Thoracic aorta (tissue), 2 donors: ENCODE results near the gene SUCLG1. TPM values are rescaled to one million over a fixed set of nuclear protein-coding genes. Genes with fewer than 3 reads are reported as not detected.

Experiments
- ATAC-seq: fragments of 150-250 bp; one replicate; pipeline ENCODE4 v1.8.0; 2017; ENCODE audit warnings: low read depth; ENCODE audit not compliant: insufficient number of reproducible peaks, low FRiP score
- DNase-seq: peaks from one replicate; pipeline ENCODE4 v3.0.0-alpha.2; 2020; ENCODE audit warnings: low spot score
- H3K27ac ChIP-seq, 2 donors: fragments of 200-600 bp; sonication (generic); 1 replicate in 1 of 2; 2 replicates in 1 of 2; pipeline ENCODE4 v1.5.1; 2016; ENCODE audit warnings: mild to moderate bottlenecking in 2 of 2, moderate library complexity in 2 of 2
- H3K27me3 ChIP-seq: fragments of 200-600 bp; sonication (generic); replicated peaks from 2 replicates; pipeline ENCODE4 v1.6.0; 2016; ENCODE audit warnings: mild to moderate bottlenecking; ENCODE audit not compliant: insufficient read depth
- H3K36me3 ChIP-seq: fragments of 200-600 bp; sonication (generic); one replicate; pipeline ENCODE4 v1.5.1; 2016
- H3K4me1 ChIP-seq, 2 donors: fragments of 200-600 bp; sonication (generic); 1 replicate in 1 of 2; 2 replicates in 1 of 2; pipeline versions ENCODE4 v1.5.1 to v1.6.0; 2016; ENCODE audit warnings: low read depth in 2 of 2, mild to moderate bottlenecking in 1 of 2; ENCODE audit not compliant: control insufficient read depth in 1 of 2
- H3K4me3 ChIP-seq: fragments of 200-600 bp; sonication (generic); 2 replicates; pipeline ENCODE4 v1.5.1; 2016; ENCODE audit warnings: mild to moderate bottlenecking
- H3K9me3 ChIP-seq: fragments of 200-600 bp; sonication (generic); 2 replicates; pipeline ENCODE4 v1.5.1; 2016
- total RNA-seq, 2 donors: library from RNA; depleted of rRNA; stranded (reverse); fragments of >200 nt; gene quantifications; one replicate each; pipeline versions ENCODE4 v1.1.0 to v1.2.3, GENCODE V29; 2016
- TF ChIP-seq, protein P1 (sequence below): fragments of 200-600 bp; sonication (generic); IDR thresholded peaks from one replicate; pipeline ENCODE4 v1.5.1; 2019; ENCODE audit warnings: antibody characterized with exemption

The SUCLG1 gene
- total RNA-seq, 2 donors from 2014 or later = 34.3 to 50.6 TPM

DNA sequence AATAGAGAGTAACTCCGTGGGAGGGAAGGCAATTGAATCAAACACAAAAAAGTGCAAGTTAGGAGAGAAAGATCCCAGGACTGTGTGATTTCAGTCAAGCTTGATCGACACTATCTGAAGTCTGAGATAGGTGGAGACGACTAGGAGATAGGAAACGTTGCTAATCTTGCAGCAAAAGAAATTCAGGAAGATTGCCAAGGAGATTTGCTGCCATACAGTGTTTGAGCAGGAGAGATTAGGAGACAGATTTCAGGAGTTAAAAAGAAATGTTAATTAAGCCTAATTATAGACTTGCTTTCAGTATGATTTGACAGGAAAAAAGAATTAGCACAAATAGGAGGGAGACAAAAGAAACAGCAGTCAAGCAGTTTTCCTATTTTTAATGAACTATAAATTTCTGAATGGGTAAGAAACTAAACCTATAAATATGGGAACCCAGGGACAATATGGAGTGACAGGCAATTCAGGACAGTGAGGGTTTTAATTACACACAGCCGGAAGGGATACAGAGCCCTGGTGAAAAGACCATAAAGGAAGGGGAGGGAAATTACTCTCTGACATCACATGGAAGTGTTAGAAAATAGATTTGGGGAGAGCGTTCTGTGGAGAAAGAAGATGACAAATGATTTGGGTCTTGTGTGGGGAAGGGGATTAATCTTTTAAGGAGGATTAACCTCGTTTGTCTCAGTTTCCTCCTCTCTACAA, 72.6 kb downstream of the SUCLG1 start:
- ATAC-seq = no peak

GRCh38 chr2:84383271-84383670, 75.8 kb downstream of the SUCLG1 start:
- H3K27ac ChIP-seq = no peak overlapping the region
- no peaks in the 10 kb centered on the region for H3K27me3 ChIP-seq
- TF ChIP-seq, protein P1, sequence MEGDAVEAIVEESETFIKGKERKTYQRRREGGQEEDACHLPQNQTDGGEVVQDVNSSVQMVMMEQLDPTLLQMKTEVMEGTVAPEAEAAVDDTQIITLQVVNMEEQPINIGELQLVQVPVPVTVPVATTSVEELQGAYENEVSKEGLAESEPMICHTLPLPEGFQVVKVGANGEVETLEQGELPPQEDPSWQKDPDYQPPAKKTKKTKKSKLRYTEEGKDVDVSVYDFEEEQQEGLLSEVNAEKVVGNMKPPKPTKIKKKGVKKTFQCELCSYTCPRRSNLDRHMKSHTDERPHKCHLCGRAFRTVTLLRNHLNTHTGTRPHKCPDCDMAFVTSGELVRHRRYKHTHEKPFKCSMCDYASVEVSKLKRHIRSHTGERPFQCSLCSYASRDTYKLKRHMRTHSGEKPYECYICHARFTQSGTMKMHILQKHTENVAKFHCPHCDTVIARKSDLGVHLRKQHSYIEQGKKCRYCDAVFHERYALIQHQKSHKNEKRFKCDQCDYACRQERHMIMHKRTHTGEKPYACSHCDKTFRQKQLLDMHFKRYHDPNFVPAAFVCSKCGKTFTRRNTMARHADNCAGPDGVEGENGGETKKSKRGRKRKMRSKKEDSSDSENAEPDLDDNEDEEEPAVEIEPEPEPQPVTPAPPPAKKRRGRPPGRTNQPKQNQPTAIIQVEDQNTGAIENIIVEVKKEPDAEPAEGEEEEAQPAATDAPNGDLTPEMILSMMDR = no peak
- no peaks in the 10 kb centered on the region for H3K36me3 ChIP-seq
- H3K4me1 ChIP-seq = no peaks in the 10 kb centered on the region
- H3K4me3 ChIP-seq = no peak overlapping the region
- no peaks in the 10 kb centered on the region for H3K9me3 ChIP-seq
- no peak for DNase-seq
- ATAC-seq = no peak

More for the DNA sequence above, 72.6 kb downstream of the SUCLG1 start:
- H3K4me1 ChIP-seq = no peaks in the 10 kb centered on the region
- DNase-seq = no peak
- no peaks in the 10 kb centered on the region for H3K27me3 ChIP-seq
- H3K4me3 ChIP-seq = no peak overlapping the region
- no peaks in the 10 kb centered on the region for H3K9me3 ChIP-seq
- TF ChIP-seq, protein P1 = no peak
- H3K36me3 ChIP-seq = no peaks in the 10 kb centered on the region
- H3K27ac ChIP-seq = no peak overlapping the region

GRCh38 chr2:84380875-84381274, 78.2 kb downstream of the SUCLG1 start:
- TF ChIP-seq, protein P1 = no peak
- no peaks in the 10 kb centered on the region for H3K9me3 ChIP-seq
- no peaks in the 10 kb centered on the region for H3K4me1 ChIP-seq
- H3K27ac ChIP-seq = no peak overlapping the region
- ATAC-seq (no peak), DNase-seq (no peak)
- no peaks in the 10 kb centered on the region for H3K36me3 ChIP-seq
- no peak overlapping the region for H3K4me3 ChIP-seq
- no peaks in the 10 kb centered on the region for H3K27me3 ChIP-seq

GRCh38 chr2:84378960-84379359, 80.1 kb downstream of the SUCLG1 start:
- Histone ChIP-seq H3K4me1 (no peaks in the 10 kb centered on the region), H3K9me3 (no peaks in the 10 kb centered on the region), H3K27ac (no peak overlapping the region), H3K27me3 (no peaks in the 10 kb centered on the region), H3K36me3 (no peaks in the 10 kb centered on the region), H3K4me3 (no peak overlapping the region)
- DNase-seq (no peak), ATAC-seq (no peak)
- TF ChIP-seq, protein P1 = no peak

DNA sequence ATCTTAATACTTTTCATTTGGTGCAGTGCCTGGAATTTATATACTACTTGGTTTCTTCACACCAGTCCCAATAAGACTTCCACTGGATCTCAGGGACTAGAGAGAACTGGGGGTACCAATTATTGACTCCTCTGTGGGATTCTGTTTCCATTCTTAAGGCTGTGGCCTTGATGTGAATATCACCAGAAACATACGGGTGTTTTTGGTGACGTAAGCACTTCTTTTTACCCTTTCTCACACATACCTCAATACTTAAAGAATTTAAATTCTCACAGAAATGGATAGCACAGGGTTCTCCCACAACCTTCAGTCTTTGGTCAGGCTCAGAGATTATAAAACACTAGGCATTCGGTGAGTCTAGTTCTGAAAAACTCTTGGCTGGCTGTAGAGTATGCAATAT, 84.1 kb downstream of the SUCLG1 start:
- no peak overlapping the region for H3K4me3 ChIP-seq
- no peaks in the 10 kb centered on the region for H3K36me3 ChIP-seq
- DNase-seq = no peak
- no peaks in the 10 kb centered on the region for H3K27me3 ChIP-seq
- no peaks in the 10 kb centered on the region for H3K9me3 ChIP-seq
- ATAC-seq = no peak
- H3K27ac ChIP-seq = no peak overlapping the region
- TF ChIP-seq, protein P1 = no peak
- H3K4me1 ChIP-seq = no peaks in the 10 kb centered on the region
